Glutamatergic neuron (in vitro differentiated cells): ENCODE measurements around the gene ZNF789. TPM values are rescaled to one million over a fixed set of nuclear protein-coding genes. Genes with fewer than 3 reads are reported as not detected.

Experiments
- DNase-seq: peaks from one replicate; pipeline ENCODE4 v3.0.0; 2022
- H3K27ac Mint-ChIP-seq: one replicate; pipeline ENCODE4 v1.8.0; 2020; ENCODE audit warnings: mild to moderate bottlenecking, mixed read lengths, inconsistent platforms; ENCODE audit not compliant: unreplicated experiment
- H3K27me3 Mint-ChIP-seq: one replicate; pipeline ENCODE4 v1.8.0; 2020; ENCODE audit warnings: mild to moderate bottlenecking, moderate library complexity, mixed read lengths, inconsistent platforms; ENCODE audit not compliant: unreplicated experiment
- H3K36me3 Mint-ChIP-seq: one replicate; pipeline ENCODE4 v1.8.0; 2020; ENCODE audit warnings: mild to moderate bottlenecking, mixed read lengths, inconsistent platforms; ENCODE audit not compliant: unreplicated experiment
- H3K4me1 Mint-ChIP-seq: one replicate; pipeline ENCODE4 v1.8.0; 2020; ENCODE audit warnings: mild to moderate bottlenecking, low read depth, mixed read lengths, inconsistent platforms; ENCODE audit not compliant: unreplicated experiment
- H3K4me3 Mint-ChIP-seq: one replicate; pipeline ENCODE4 v1.8.0; 2020; ENCODE audit warnings: mild to moderate bottlenecking, mixed read lengths, inconsistent platforms; ENCODE audit not compliant: unreplicated experiment
- H3K9me3 Mint-ChIP-seq: one replicate; pipeline ENCODE4 v1.8.0; 2020; ENCODE audit warnings: mild to moderate bottlenecking, moderate library complexity, mixed read lengths, inconsistent platforms; ENCODE audit not compliant: unreplicated experiment
- CTCF ChIP-seq: fragments of 200-600 bp; sonication (generic); IDR thresholded peaks from one replicate; pipeline ENCODE4 v1.5.0; 2021; ENCODE audit not compliant: partially characterized antibody, unreplicated experiment
- total RNA-seq: library from RNA; stranded (reverse); fragmentation: NEBNext Ultra II Directional; extraction: Animal tissue kit (Norgen Biotek cat#: 25700); gene quantifications from one replicate; pipeline ENCODE4 v1.2.1, GENCODE V29; 2021; ENCODE audit not compliant: unreplicated experiment

Gene ZNF789
- total RNA-seq, 1 donor from 2014 or later: 19.5 TPM

DNA sequence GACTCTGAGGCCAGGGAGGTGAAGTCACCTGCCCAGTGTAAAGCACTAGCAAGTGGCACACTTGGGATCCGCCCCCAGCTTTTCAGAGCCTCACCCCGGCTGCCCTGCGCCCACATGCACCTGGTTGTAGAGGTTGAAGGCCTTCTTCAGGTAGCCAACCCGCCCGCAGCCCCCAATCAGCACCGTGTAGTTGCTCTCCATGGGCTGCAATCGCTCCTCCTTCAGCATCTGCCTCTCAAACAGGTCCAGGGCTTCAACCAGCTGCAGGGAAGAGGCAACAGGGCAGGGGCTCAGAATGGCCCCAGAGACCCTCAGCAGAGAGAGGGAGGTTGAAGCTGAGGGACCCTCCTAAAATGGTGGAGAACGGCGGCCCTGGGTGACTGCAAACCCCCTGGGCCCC lies 39.5 kb upstream of the ZNF789 start:
- no peak for TF ChIP-seq CTCF
- H3K27ac Mint-ChIP-seq: no peak overlapping the region

GRCh38 chr7:99437946-99438572 lies 34.6 kb upstream of the ZNF789 start:
- no peak for TF ChIP-seq CTCF
- DNase-seq: no peak
- peak overlapping the region; percentile 96 for H3K4me3 Mint-ChIP-seq
- H3K27ac Mint-ChIP-seq: peak overlapping the region; percentile 84
- peaks cover 9% of the 10 kb centered on the region for H3K27me3 Mint-ChIP-seq
- H3K36me3 Mint-ChIP-seq: no peaks in the 10 kb centered on the region
- H3K9me3 Mint-ChIP-seq: peaks cover 6% of the 10 kb centered on the region
- H3K4me1 Mint-ChIP-seq: peaks cover 10% of the 10 kb centered on the region

More for the DNA sequence above, 39.5 kb upstream of the ZNF789 start:
- Mint-ChIP-seq H3K4me1 (no peaks in the 10 kb centered on the region), H3K4me3 (no peak overlapping the region), H3K27me3 (peaks cover 1% of the 10 kb centered on the region), H3K36me3 (no peaks in the 10 kb centered on the region), H3K9me3 (peaks cover 2% of the 10 kb centered on the region)
- DNase-seq: no peak

DNA sequence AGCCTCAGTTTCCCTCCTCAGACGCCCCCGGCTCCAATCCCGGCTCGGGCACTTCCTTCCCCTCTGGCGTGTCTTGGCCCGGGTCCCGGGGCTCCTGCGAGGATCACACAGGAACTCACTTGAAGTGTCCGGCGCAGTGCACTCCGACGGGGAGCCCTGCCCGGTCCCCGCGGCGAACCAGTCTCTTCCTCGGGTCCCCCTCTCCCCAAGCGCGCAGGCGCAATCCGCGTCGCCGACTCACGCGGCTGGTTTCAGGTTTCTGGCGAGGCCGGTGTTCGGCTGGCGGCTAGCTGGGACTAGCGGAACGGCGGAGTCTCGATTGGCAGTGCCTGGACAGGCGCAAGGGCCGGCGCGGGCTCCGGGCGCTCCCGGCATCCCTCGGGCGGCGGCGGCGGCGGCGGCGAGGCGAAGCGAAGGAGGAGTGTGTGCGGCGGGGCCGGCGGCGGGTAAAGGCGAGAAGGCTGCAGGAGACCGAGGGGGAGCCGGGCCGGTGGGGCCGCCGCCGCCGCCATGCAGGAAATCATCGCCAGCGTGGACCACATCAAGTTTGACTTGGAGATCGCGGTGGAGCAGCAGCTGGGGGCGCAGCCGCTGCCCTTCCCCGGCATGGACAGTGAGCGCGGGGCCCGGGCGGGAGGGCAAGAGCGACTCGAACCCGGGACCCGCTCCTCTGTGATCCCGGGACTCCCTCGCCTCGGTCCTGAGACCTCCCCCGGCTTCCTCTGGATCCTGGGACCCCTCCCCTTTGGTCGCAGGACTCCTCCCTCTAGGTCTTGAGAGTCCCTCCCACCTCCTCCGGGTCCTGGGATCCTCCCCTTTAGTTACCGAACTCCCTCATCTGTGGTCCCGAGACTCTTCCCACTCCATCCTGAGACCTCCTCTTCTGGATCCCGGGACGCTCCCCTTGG lies 33.9 kb upstream of the ZNF789 start, which contains the start of the genes CPSF4 and PTCD1:
CPSF4 (plus strand) TSS at position 371 of the 908 bp plus-strand sequence; CDS start at position 511, 140 bp downstream.
PTCD1 (minus strand) TSS at position 226 of the 908 bp plus-strand sequence. CDS start 3,556 bp downstream, outside the sequence.
- peaks cover 10% of the 10 kb centered on the region for H3K4me1 Mint-ChIP-seq
- H3K9me3 Mint-ChIP-seq: peaks cover 6% of the 10 kb centered on the region
- H3K27ac Mint-ChIP-seq: peak within 1 kb of the TSS; percentile 84
- DNase-seq: peak; percentile 99
- H3K4me3 Mint-ChIP-seq: peak within 1 kb of the TSS; percentile 99
- no peaks in the 10 kb centered on the region for H3K36me3 Mint-ChIP-seq
- H3K27me3 Mint-ChIP-seq: peaks cover 9% of the 10 kb centered on the region
- TF ChIP-seq CTCF: no peak

- peaks cover 10% of the 10 kb centered on the region for H3K4me1 Mint-ChIP-seq
- H3K9me3 Mint-ChIP-seq: peaks cover 6% of the 10 kb centered on the region
- H3K27ac Mint-ChIP-seq: no peak overlapping the region
- TF ChIP-seq CTCF: no peak
- peak overlapping the region; percentile 99 for H3K4me3 Mint-ChIP-seq
- no peaks in the 10 kb centered on the region for H3K36me3 Mint-ChIP-seq
- DNase-seq: no peak
- peaks cover 8% of the 10 kb centered on the region for H3K27me3 Mint-ChIP-seq
Measured at GRCh38 chr7:99440195-99440594, 32.5 kb upstream of the ZNF789 start.
